GM12874 (cell line): ENCODE results near the gene CRYGA.

Experiments used
- CTCF ChIP-seq: IDR thresholded peaks from 2 replicates; pipeline ENCODE4 v1.5.1; 2011; ENCODE audit warnings: low read depth, mild to moderate bottlenecking, control low read depth, low read length, moderate library complexity; ENCODE audit not compliant: insufficient read depth

The CRYGA gene

GRCh38 chr2:208153156-208153555 is 10.2 kb downstream of the CRYGA start:
- TF ChIP-seq CTCF = no peak

- no peak for TF ChIP-seq CTCF
These were observed 12.4 kb downstream of the CRYGA start for GRCh38 chr2:208150956-208151355.

GRCh38 chr2:208150094-208150493 is 13.3 kb downstream of the CRYGA start:
- TF ChIP-seq CTCF = no peak

- no peak for TF ChIP-seq CTCF
These were observed 14.6 kb downstream of the CRYGA start for GRCh38 chr2:208148803-208149202.

- TF ChIP-seq CTCF = no peak
These were observed 15.6 kb downstream of the CRYGA start for GRCh38 chr2:208147759-208148158.

GRCh38 chr2:208147008-208147407 is 16.4 kb downstream of the CRYGA start:
- no peak for TF ChIP-seq CTCF

GRCh38 chr2:208146006-208146405 is 17.4 kb downstream of the CRYGA start, which contains the start of gene CRYGB:
CRYGB (minus strand) TSS chr2:208146158; CDS start chr2:208146120, 38 bp downstream.
- TF ChIP-seq CTCF = no peak
